SKM-1 (cell line): Measurements from ENCODE around the gene LRCH2.

Experiments used
- DNase-seq: peaks from one replicate; lab custom pipeline; 2025; ENCODE audit not compliant: unreplicated experiment; lab: John Stamatoyannopoulos, UW

Gene LRCH2

DNA sequence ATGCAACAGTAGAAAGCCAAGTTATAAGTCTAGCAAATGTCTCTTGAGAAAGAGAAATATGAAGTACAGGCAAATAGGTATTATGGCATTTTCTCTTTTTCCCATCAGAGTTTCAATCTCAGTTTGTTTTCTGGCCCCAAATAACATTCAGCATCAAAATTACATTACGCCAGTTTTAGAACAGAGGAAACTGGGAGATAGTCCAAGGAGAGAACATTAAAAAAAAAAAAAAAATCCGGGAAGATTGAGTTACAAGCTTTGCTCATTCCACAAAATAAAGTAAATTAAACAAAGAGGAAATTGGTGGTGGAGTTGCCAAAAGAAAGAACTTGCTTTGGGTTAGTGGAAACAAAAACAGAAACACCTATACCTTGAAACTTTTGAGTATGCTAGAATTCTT lies 166.1 kb downstream of the LRCH2 start:
- DNase-seq: no peak

DNA sequence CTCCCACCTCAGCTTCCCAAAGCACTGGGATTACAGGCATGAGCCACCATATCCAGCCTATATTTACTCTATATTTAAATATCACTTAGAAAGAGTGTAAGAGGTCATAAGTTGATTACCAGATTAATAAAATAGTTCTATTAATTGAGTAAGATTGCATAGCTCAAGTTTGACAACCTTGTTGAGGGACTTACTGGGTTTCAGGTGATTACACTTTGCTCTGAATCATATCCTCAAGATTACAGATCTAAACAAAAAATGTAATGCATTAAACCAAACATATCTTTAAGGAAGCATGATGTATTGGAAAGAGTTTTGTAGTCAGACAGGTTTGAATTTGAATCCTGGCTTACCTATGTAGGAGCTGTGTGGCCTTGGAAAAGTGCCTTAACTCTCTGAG lies 168.6 kb downstream of the LRCH2 start:
- no peak for DNase-seq
